ENCODE data around the gene DGCR2.
A peak's percentile ranks its signal among the peaks of the same experiment; 100 is the strongest.

The DGCR2 gene

DNA sequence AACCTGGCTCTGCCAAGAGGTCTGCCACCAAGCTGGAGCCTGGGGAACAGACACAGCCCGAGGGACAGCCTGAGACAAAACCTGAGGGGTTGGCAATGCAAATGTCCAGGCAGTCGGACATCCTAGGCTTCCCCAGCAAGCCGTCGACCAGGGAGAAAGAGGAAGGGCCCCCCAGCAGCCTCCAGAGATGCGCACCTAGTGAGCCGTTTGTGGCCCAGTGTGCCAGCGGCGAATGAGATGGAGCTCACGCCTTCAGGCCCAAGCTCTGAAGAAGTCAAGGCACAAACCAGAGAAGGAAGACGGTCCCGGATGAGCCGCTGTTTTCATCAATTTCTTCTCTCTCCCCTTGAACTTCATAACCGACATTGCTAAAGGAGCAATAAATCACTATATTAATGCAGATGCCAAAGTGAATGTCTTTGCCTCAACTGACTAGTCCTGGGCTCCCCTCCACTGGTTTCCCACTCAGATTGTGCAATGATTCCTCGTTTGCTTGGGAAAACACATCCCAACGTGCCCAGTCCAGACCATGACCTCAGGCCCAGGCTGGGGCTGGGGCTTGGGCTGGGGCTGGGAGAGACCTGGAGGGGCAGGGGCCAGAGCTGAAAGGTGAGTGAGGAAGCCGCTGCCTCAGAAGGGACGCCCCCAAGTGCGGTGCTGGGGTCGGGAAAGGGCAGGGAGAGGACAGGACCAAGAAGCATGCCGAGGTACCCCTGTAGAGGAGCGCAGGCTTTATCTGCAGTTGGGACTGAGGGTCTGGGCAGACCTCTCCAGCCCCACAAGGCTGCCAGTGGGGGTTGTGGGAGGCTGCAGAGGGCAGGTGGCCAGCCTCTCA is 3.5 kb upstream of the DGCR2 start:
- no peak for DNase-seq

DNA sequence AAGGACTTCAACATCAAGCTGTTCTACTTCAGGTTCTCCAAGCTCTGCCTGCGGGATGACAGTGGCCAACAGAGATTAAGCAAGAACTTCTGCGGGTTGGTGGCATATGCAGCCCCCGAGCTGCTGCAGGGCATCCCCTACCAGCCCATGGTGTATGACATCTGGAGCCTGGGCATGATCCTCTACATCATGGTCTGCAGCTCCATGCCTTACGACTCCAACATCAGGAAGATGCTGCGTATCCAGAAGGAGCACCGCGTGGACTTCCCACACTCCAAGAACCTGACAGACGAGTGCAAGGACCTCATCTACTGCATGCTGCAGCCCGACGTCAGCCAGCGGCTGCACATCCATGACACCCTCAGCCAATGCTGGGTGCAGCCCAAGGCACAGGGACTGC is 2.8 kb upstream of the DGCR2 start:
- no peak for DNase-seq

DNA sequence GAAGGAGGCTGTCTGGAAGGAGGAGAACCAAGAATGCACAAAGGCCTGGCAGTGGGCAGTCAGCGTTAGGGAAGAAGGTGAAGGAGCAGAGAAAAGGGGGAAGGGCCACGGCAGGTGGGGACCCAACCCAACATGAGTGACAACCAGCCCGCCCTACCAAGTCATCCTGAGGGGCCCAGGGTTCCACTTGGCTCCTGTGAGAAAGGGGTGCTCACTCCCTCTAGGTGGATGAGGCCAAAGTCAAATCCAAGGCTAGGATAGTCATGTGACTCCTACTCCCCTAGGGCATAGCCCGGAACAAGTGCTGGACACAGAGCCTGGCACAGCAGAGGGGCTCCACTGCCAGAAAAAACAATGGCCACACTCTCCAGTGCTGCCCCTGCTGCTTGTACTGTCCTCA is 2.2 kb upstream of the DGCR2 start:
- no peak for DNase-seq

DNA sequence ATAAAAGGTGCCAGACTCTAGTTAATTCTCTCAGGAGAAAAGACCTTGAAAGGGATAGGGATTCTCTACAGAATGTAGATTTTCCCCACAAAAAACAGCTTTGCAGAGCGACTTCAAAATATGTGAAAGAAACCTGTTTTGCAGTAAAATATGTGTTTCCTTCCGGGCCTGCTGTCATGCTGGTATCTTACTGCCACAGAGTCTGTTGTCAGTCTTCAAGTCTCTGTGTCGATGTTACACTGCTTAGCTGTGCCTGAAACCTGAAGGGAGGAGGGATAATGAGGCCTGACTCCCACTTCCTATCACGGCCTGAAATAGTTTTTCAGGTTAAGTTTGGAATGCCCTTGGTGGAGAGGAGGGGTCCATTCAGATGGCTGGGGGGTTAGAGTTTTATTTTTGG is 1.7 kb upstream of the DGCR2 start:
- no peak for DNase-seq

- no peak for DNase-seq
Measured at GRCh38 chr22:19122752-19123492, 710 bp upstream of the DGCR2 start.

GRCh38 chr22:19121631-19122142 is 525 bp downstream of the DGCR2 start:
- DNase-seq, result peak; percentile 37

GRCh38 chr22:19120829-19121630 is 1.2 kb downstream of the DGCR2 start:
- DNase-seq, result peak; percentile 58

DNA sequence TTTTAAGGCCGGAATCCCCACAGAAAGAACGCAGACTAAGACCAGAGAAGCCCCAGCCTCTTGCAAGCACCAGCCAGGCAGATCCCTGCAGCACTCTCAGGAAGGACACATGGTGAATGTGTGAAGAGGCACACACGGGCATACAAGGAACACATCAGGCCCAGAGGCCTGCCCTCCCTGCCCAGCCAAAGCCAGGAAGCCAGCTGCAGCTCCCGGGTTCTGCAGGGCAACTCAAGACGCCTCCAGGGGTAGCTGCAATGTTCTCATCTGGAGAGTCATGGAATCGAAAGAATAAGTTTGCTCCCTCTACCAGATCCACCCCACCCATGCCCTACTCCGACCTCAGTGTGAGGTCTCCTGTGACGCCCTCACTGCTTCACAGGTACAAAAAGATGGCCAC is 2.3 kb downstream of the DGCR2 start:
- no peak for DNase-seq

DNA sequence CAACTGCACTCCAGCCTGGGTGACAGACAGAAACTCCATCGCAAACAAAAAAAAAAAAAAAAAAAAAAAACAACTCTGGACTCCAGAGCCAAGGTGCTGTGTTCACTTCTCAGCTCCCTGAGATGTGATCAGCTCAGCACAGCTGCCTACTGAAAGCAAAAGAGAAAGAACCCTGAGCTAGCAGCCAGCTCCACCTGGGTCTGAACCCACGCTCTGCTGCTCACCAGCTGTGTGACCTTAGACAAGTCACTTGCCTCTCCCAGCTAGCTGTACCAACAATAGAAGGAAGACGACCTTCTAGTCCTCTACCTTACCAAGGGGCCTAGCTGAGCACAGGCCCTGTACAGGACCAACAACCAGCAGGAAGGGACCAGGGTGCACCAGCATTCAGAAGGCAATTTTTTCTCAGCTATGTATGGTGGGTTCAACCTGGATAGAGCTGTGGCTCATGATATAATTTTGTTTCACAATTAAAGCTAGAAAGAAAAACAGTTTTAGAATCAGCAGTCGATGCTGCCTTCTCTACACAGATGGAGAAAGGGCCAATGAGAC is 3.8 kb downstream of the DGCR2 start:
- DNase-seq, result peak; percentile 38

GRCh38 chr22:19117111-19117512 is 5.1 kb downstream of the DGCR2 start:
- DNase-seq, result no peak

GRCh38 chr22:19115628-19116027 is 6.6 kb downstream of the DGCR2 start:
- DNase-seq, result no peak

DNA sequence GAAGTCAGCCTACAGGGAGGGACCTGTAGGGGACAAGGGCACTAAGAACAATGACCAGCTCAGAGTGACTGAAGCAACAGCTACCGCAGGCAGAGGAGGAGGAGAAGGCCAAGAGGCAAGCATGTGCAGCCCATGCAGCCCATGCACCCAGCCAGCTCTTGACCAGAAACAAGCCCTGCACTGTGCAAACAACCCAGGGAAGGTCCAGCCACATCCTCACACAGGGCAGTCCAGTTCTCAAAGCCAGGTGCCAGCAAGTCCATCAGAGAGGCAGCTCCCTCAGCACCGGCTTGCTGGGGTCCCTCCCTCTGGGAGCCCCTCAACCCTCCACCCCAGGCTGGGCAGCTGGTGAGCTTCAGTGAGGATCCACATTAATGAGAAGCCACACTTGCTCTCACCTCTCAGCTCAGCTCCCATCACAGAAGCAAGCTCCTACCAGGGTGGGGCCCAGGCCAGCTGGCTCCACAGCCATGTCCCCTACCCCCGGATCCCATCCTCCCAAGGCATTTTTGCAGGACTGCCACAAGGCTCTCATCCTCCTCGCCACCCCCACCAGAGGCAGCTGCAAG is 7.1 kb downstream of the DGCR2 start:
- no peak for DNase-seq

- no peak for DNase-seq
Measured at GRCh38 chr22:19113429-19113828, 8.8 kb downstream of the DGCR2 start.

DNA sequence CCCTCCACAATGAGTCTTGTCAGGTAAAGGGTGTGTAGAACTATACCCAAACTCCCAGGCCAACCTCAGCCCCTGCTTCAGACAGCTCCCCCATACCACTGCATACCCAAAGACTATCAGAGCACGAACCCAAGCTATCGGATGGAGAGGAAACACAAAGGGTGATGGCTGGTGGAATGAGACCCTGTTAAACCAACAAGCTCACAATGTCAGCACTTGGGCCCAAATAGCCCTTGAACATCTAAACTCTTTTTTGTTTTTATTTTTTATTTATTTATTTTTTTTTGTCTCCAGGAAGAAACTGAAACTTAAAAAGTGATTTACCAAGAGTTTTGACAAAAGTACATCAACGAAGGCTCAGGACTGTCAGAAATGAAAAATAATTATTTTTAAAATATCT is 10.6 kb downstream of the DGCR2 start:
- DNase-seq, result no peak

DNA sequence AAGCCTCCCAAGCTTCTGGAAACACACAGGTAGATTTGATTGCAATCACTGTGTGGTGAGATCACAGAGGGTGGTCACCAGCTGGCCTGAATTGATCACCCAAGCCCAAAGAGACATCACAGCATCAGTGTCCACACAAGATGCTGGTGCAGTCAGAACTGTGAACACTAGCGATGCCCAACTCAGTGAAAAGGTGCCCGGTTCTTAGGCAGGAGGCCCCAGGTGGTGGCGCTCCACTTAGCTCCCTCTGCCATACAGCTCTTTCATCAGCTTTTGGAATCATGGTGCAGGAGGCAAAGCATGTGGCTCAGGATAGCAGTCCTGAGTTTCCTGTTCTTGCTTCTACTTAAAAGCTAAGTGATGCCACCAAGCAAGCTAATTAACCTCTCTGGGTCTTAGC is 11.1 kb downstream of the DGCR2 start:
- no peak for DNase-seq

DNA sequence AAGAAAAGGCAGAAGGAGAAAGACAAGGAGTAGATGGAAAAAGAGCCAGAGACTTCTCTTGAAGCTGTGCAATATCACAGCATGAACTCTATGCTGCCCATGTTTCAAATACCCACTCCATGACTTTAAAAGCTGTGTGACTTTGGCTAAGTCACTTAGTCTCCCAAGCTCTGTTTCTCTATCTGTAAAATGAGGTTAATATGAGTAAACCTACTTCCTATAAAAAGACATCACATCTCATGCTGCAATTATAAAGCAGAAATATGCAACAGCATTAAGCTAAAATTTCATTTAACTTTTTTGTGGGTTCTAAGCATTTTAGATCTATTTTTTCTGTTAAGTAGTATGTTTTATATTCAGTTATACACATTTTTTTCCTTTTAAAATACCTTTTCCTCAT is 11.6 kb downstream of the DGCR2 start:
- no peak for DNase-seq

DNA sequence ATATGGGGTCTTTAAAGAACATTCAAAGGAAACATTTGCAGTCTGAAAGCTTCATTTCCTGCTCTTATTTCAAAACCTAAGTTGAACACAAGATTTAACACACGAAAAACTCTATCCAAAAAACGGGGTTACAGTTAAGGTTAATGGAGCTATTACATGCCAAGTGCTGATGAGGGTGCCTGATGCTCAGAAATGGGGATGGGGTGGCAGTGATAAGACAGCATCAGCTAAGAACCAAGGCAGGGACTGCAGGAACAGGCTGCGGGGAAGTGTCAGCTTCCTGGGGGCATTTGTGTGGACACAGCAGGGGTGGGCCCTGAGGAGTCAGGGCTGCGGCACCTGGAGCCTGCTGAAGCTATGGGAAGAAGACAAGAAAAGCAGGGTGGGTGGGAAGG is 12.2 kb downstream of the DGCR2 start:
- DNase-seq, result no peak

GRCh38 chr22:19109198-19110063 is 12.8 kb downstream of the DGCR2 start:
- peak; percentile 56 for DNase-seq

GRCh38 chr22:19108807-19109197 is 13.4 kb downstream of the DGCR2 start:
- no peak for DNase-seq

- DNase-seq, result no peak
Measured at GRCh38 chr22:19107730-19108074, 14.5 kb downstream of the DGCR2 start.

DNA sequence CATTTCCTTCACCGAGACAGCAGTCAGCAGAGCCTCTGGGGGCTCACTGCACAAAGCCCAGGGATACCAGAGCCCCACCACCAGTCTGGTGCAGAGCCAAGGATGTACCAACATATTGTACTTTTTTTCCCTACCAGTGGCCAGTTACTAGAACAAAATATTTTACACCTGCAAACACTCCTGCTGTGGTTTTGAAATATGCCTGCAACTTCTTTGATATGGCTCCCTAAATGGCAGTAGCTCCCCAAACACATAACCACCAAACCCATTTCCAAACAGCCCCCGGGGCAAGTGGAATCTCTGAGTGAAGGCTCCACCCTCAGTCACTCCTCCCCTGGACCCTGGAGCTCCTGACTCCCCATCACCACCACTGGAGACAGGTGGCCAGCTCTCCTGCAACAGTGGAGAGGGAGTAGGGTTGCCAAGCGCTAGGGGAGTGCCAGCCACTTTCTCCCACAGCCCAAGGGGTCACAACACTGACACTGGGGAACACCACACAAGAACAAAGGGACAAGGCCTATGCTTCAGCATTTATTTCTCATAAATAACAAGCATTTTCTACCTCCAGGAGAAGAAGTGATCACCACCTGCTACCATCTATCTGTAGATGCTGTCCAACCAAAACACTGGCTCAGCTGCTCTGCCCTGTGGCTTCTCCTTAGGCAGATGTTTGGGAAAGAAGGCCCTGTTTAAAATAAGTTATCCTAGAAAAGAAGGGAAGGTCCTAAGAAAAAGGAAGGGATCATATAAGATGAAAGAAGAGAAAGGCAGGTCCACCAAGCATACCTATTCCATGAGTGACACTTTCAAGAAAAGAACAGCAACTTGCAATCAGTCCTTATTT is 15.1 kb downstream of the DGCR2 start:
- no peak for DNase-seq

All from stimulated activated CD4-positive, alpha-beta T cell treated with anti-CD3 and anti-CD28 coated beads, Interleukin-15, amount 100 ng/mL, for 24 hours (primary cell).